AG04450 (cell line): ENCODE data around the gene SLC11A1. TPM values are rescaled to one million over a fixed set of nuclear protein-coding genes. Genes with fewer than 3 reads are reported as not detected.

ENCODE experiments used
- CTCF ChIA-PET: fragments of 300-600, 350-600 bp; formaldehyde crosslinking; extraction: SDS; loops from one replicate; lab custom pipeline; 2022; ENCODE audit warnings: antibody characterized with exemption, inconsistent platforms; lab: Charles Lee
- POLR2A ChIA-PET: fragments of 350-600 bp; formaldehyde crosslinking; extraction: SDS; loops from one replicate; lab custom pipeline; 2021; ENCODE audit warnings: antibody characterized with exemption, inconsistent platforms; lab: Yijun Ruan, JAX
- DNase-seq: peaks from one replicate; pipeline ENCODE4 v3.0.0-alpha.2; 2011; ENCODE audit warnings: low read depth, low spot score
- H3K27ac ChIP-seq: one replicate; pipeline ENCODE4 v1.5.1; 2012; ENCODE audit warnings: low read depth, low read length, control low read depth
- H3K27me3 ChIP-seq: one replicate; pipeline ENCODE4 v1.6.0; 2012; ENCODE audit warnings: low read length; ENCODE audit not compliant: control insufficient read depth, insufficient read depth
- H3K4me3 ChIP-seq: 2 replicates; pipeline ENCODE4 v1.5.1; 2011; ENCODE audit warnings: mild to moderate bottlenecking, low read depth, low read length, control low read depth
- H3K9me3 ChIP-seq: 2 replicates; pipeline ENCODE4 v1.5.1; 2012; ENCODE audit warnings: low read length; ENCODE audit not compliant: control insufficient read depth, insufficient read depth
- CTCF ChIP-seq: IDR thresholded peaks from 2 replicates; pipeline ENCODE4 v1.5.1; 2011; ENCODE audit warnings: low read depth, low read length, control low read depth, inconsistent platforms
- polyA plus RNA-seq: library from polyadenylated mRNA; depleted of rRNA; stranded (reverse); fragments of >200 nt; gene quantifications from 2 replicates; pipeline ENCODE4 v1.2.3, GENCODE V29; 2011

SLC11A1 gene
- polyA plus RNA-seq, 1 experiment = not detected

GRCh38 chr2:218344755-218345417 lies 37.2 kb upstream of the SLC11A1 start:
- DNase-seq = no peak
- no peaks in the 10 kb centered on the region for H3K27me3 ChIP-seq
- no peaks in the 10 kb centered on the region; the same call in 1 of the 2 replicates for H3K9me3 ChIP-seq
- ChIA-PET CTCF (interaction anchor here (1.2 kb wide), 1 partner anchor 43 kb away, joined by 4 read pairs; no protein-coding TSS in a partner anchor), POLR2A (no interaction called here)
- H3K4me3 ChIP-seq = no peak overlapping the region
- TF ChIP-seq CTCF = no peak
- H3K27ac ChIP-seq = no peak overlapping the region

GRCh38 chr2:218345491-218346236 lies 36.4 kb upstream of the SLC11A1 start:
- no peak overlapping the region for H3K27ac ChIP-seq
- TF ChIP-seq CTCF = no peak
- no peak for DNase-seq
- ChIA-PET POLR2A (no interaction called here), CTCF (no interaction called here)
- H3K27me3 ChIP-seq = no peaks in the 10 kb centered on the region
- H3K9me3 ChIP-seq = peaks cover 4% of the 10 kb centered on the region; the same call in 1 of the 2 replicates
- no peak overlapping the region for H3K4me3 ChIP-seq

GRCh38 chr2:218347172-218347571 lies 34.9 kb upstream of the SLC11A1 start:
- CTCF ChIA-PET = interaction anchor here (1.8 to 2.4 kb wide), 2 partner anchors 9 to 55 kb away, joined by 4 to 10 read pairs; partner anchors contain the start of genes CATIP and TMBIM1
- DNase-seq = no peak
- TF ChIP-seq CTCF = no peak
- no peak overlapping the region for H3K4me3 ChIP-seq
- no peaks in the 10 kb centered on the region for H3K27me3 ChIP-seq
- POLR2A ChIA-PET = no interaction called here
- peaks cover 6% of the 10 kb centered on the region; the same call in 1 of the 2 replicates for H3K9me3 ChIP-seq
- H3K27ac ChIP-seq = no peak overlapping the region

GRCh38 chr2:218354045-218354444 lies 28.0 kb upstream of the SLC11A1 start:
- CTCF ChIA-PET = interaction anchor here (3.5 kb wide), 1 partner anchor 52 kb away, joined by 10 read pairs; no protein-coding TSS in a partner anchor
- no peak overlapping the region for H3K4me3 ChIP-seq
- no peak overlapping the region for H3K27ac ChIP-seq
- peaks cover 6% of the 10 kb centered on the region; the same call in 1 of the 2 replicates for H3K9me3 ChIP-seq
- POLR2A ChIA-PET = no interaction called here
- H3K27me3 ChIP-seq = no peaks in the 10 kb centered on the region
- no peak for TF ChIP-seq CTCF
- no peak for DNase-seq
